CD4-positive, alpha-beta T cell treated with Interferon alpha-2 for 1 hour (primary cell): Measurements from ENCODE around the gene CAMK2N2.

ENCODE experiments used
- DNase-seq, 2 donors: peaks; one replicate each; pipeline ENCODE4 v3.0.0-alpha.2; 2020 to 2022

CAMK2N2 gene

GRCh38 chr3:184239708-184240107 is 21.6 kb downstream of the CAMK2N2 start:
- DNase-seq: no peak

GRCh38 chr3:184239221-184239620 is 22.1 kb downstream of the CAMK2N2 start:
- no peak for DNase-seq

- no peak for DNase-seq
Observed at GRCh38 chr3:184238246-184238818, 23.0 kb downstream of the CAMK2N2 start.

GRCh38 chr3:184237807-184238206 is 23.5 kb downstream of the CAMK2N2 start:
- no peak for DNase-seq

GRCh38 chr3:184237211-184237610 is 24.1 kb downstream of the CAMK2N2 start:
- DNase-seq: no peak

GRCh38 chr3:184236636-184237035 is 24.7 kb downstream of the CAMK2N2 start:
- DNase-seq: no peak

- DNase-seq: no peak
Observed at GRCh38 chr3:184236033-184236410, 25.3 kb downstream of the CAMK2N2 start.

GRCh38 chr3:184235381-184236032 is 25.8 kb downstream of the CAMK2N2 start:
- DNase-seq: no peak

- DNase-seq: no peak
Observed at GRCh38 chr3:184234671-184235380, 26.5 kb downstream of the CAMK2N2 start.

GRCh38 chr3:184234224-184234623 is 27.1 kb downstream of the CAMK2N2 start:
- no peak for DNase-seq

- DNase-seq: no peak
Observed at GRCh38 chr3:184233127-184233843, 28.1 kb downstream of the CAMK2N2 start.

- no peak for DNase-seq
Observed at GRCh38 chr3:184231671-184232070, 29.7 kb downstream of the CAMK2N2 start.

GRCh38 chr3:184230603-184231528 is 30.5 kb downstream of the CAMK2N2 start:
- no peak for DNase-seq

GRCh38 chr3:184230081-184230602 is 31.2 kb downstream of the CAMK2N2 start:
- no peak for DNase-seq

- DNase-seq: peak; percentile 77 to 81
Observed at GRCh38 chr3:184229394-184230080, 31.8 kb downstream of the CAMK2N2 start, which contains the start of gene VWA5B2. Gene VWA5B2, plus strand, starts transcription at chr3:184229585. Its CDS starts 944 bp downstream, at chr3:184230529.

- DNase-seq: no peak
Observed at GRCh38 chr3:184228376-184229137, 32.8 kb downstream of the CAMK2N2 start.

GRCh38 chr3:184227481-184227935 is 33.8 kb downstream of the CAMK2N2 start:
- DNase-seq: peak; percentile 35 to 69

GRCh38 chr3:184223946-184224345 is 37.4 kb downstream of the CAMK2N2 start:
- DNase-seq: no peak

GRCh38 chr3:184222521-184222920 is 38.8 kb downstream of the CAMK2N2 start:
- DNase-seq: no peak

- no peak for DNase-seq
Observed at GRCh38 chr3:184218814-184219213, 42.5 kb downstream of the CAMK2N2 start.

GRCh38 chr3:184211718-184212117 is 49.6 kb downstream of the CAMK2N2 start:
- no peak for DNase-seq
